Measurements from ENCODE around the gene ATP1B3. TPM values are rescaled to one million over a fixed set of nuclear protein-coding genes. Genes with fewer than 3 reads are reported as not detected.

Gene ATP1B3
- total RNA-seq, 1 donor from 2014 or later = 248 TPM

- H3K9ac ChIP-seq (ENCODE audit: low read length) = no peak overlapping the region
- no peak overlapping the region for H2AFZ ChIP-seq (ENCODE audit: low read depth, low read length)
- no peak overlapping the region for H3K27ac ChIP-seq (ENCODE audit: low read depth, low read length)
- H3K36me3 ChIP-seq (ENCODE audit: insufficient read depth, low read length) = peaks cover 15% of the 10 kb centered on the region
- Mint-ChIP-seq H3K27ac (ENCODE audit: unreplicated experiment) (no peak overlapping the region), H3K27me3 (ENCODE audit: low read depth, unreplicated experiment) (no peaks in the 10 kb centered on the region), H3K36me3 (ENCODE audit: low read depth, unreplicated experiment) (peaks cover 24% of the 10 kb centered on the region), H3K4me1 (ENCODE audit: low read depth, unreplicated experiment) (peaks cover 2% of the 10 kb centered on the region), H3K9me3 (ENCODE audit: unreplicated experiment) (no peaks in the 10 kb centered on the region), H3K4me3 (ENCODE audit: unreplicated experiment) (no peak overlapping the region)
- H4K20me1 ChIP-seq (ENCODE audit: insufficient read depth, low read length) = no peaks in the 10 kb centered on the region
- no peak for TF ChIP-seq EZH2 (IDR thresholded peaks at IDR 0.05; ENCODE audit: insufficient read depth, low read length)
- DNase-seq (ENCODE audit: low read depth) = no peak
- H3K4me2 ChIP-seq (ENCODE audit: low read length) = no peak overlapping the region
- H3K79me2 ChIP-seq (ENCODE audit: insufficient read depth, low read length) = no peaks in the 10 kb centered on the region
- H3K4me1 ChIP-seq (ENCODE audit: insufficient read depth, low read length) = no peaks in the 10 kb centered on the region
- H3K27me3 ChIP-seq (ENCODE audit: insufficient read depth, low read length) = no peaks in the 10 kb centered on the region
- FAIRE-seq = no peak
- no peaks in the 10 kb centered on the region for H3K9me3 ChIP-seq (ENCODE audit: insufficient read depth, low read depth, low read length)
- H3K4me3 ChIP-seq (ENCODE audit: insufficient read depth, low read depth, low read length) = no peak overlapping the region
Observed at GRCh38 chr3:141926929-141927328, 50.5 kb downstream of the ATP1B3 start.

- peaks cover 20% of the 10 kb centered on the region for H3K36me3 Mint-ChIP-seq (ENCODE audit: low read depth, unreplicated experiment)
- H3K4me3 Mint-ChIP-seq (ENCODE audit: unreplicated experiment) = no peak overlapping the region
- H3K9me3 Mint-ChIP-seq (ENCODE audit: unreplicated experiment) = no peaks in the 10 kb centered on the region
- Histone ChIP-seq H3K36me3 (ENCODE audit: insufficient read depth, low read length) (peaks cover 15% of the 10 kb centered on the region), H2AFZ (ENCODE audit: low read depth, low read length) (no peak overlapping the region), H3K9ac (ENCODE audit: low read length) (no peak overlapping the region), H3K4me2 (ENCODE audit: low read length) (no peak overlapping the region), H3K27me3 (ENCODE audit: insufficient read depth, low read length) (no peaks in the 10 kb centered on the region), H4K20me1 (ENCODE audit: insufficient read depth, low read length) (no peaks in the 10 kb centered on the region), H3K9me3 (ENCODE audit: insufficient read depth, low read depth, low read length) (no peaks in the 10 kb centered on the region), H3K79me2 (ENCODE audit: insufficient read depth, low read length) (no peaks in the 10 kb centered on the region), H3K4me1 (ENCODE audit: insufficient read depth, low read length) (no peaks in the 10 kb centered on the region), H3K27ac (ENCODE audit: low read depth, low read length) (no peak overlapping the region), H3K4me3 (ENCODE audit: insufficient read depth, low read depth, low read length) (no peak overlapping the region)
- H3K27me3 Mint-ChIP-seq (ENCODE audit: low read depth, unreplicated experiment) = no peaks in the 10 kb centered on the region
- FAIRE-seq (no peak), DNase-seq (ENCODE audit: low read depth) (no peak)
- H3K4me1 Mint-ChIP-seq (ENCODE audit: low read depth, unreplicated experiment) = peaks cover 2% of the 10 kb centered on the region
- H3K27ac Mint-ChIP-seq (ENCODE audit: unreplicated experiment) = peak overlapping the region; percentile 69
- TF ChIP-seq EZH2 (IDR thresholded peaks at IDR 0.05; ENCODE audit: insufficient read depth, low read length) (no peak), CTCF (IDR thresholded peaks at IDR 0.05; ENCODE audit: insufficient read depth, low read depth, low read length) (no peak)
Observed at GRCh38 chr3:141928631-141929270, 52.3 kb downstream of the ATP1B3 start.

- Histone ChIP-seq H3K4me2 (ENCODE audit: low read length) (no peak overlapping the region), H3K79me2 (ENCODE audit: insufficient read depth, low read length) (no peaks in the 10 kb centered on the region), H3K4me1 (ENCODE audit: insufficient read depth, low read length) (no peaks in the 10 kb centered on the region), H3K4me3 (ENCODE audit: insufficient read depth, low read depth, low read length) (no peak overlapping the region), H3K36me3 (ENCODE audit: insufficient read depth, low read length) (peaks cover 15% of the 10 kb centered on the region), H3K9me3 (ENCODE audit: insufficient read depth, low read depth, low read length) (no peaks in the 10 kb centered on the region), H2AFZ (ENCODE audit: low read depth, low read length) (no peak overlapping the region), H3K9ac (ENCODE audit: low read length) (no peak overlapping the region), H3K27me3 (ENCODE audit: insufficient read depth, low read length) (no peaks in the 10 kb centered on the region), H4K20me1 (ENCODE audit: insufficient read depth, low read length) (no peaks in the 10 kb centered on the region), H3K27ac (ENCODE audit: low read depth, low read length) (no peak overlapping the region)
- Mint-ChIP-seq H3K27ac (ENCODE audit: unreplicated experiment) (no peak overlapping the region), H3K4me3 (ENCODE audit: unreplicated experiment) (no peak overlapping the region), H3K27me3 (ENCODE audit: low read depth, unreplicated experiment) (no peaks in the 10 kb centered on the region), H3K9me3 (ENCODE audit: unreplicated experiment) (no peaks in the 10 kb centered on the region), H3K4me1 (ENCODE audit: low read depth, unreplicated experiment) (peaks cover 2% of the 10 kb centered on the region), H3K36me3 (ENCODE audit: low read depth, unreplicated experiment) (peaks cover 19% of the 10 kb centered on the region)
- no peak for DNase-seq (ENCODE audit: low read depth)
- FAIRE-seq = no peak
- no peak for TF ChIP-seq EZH2 (IDR thresholded peaks at IDR 0.05; ENCODE audit: insufficient read depth, low read length)
- TF ChIP-seq CTCF (IDR thresholded peaks at IDR 0.05; ENCODE audit: insufficient read depth, low read depth, low read length) = no peak
Observed at GRCh38 chr3:141929341-141929995, 53.0 kb downstream of the ATP1B3 start.
